ENCODE data around the gene LDB2.

LDB2 gene

DNA sequence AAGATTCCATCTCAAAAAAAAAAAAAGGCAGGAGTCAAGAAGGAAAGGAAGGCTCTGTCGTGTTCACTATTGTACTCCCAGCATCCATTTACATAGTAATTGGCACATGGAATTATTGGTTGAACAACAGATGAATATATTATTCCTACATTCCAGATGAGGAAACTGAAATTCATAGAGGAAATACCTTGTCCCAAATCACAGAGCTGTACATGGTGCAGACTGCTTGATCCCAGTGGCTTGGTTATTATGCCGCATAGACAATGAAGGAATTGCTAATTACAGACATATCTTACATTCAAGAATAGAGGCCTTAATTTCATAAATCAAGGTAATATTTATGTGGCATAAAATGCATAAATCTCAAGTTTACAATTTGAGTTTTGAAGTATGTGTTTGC, 63.6 kb downstream of the LDB2 start:
- TF ChIP-seq, protein P1, sequence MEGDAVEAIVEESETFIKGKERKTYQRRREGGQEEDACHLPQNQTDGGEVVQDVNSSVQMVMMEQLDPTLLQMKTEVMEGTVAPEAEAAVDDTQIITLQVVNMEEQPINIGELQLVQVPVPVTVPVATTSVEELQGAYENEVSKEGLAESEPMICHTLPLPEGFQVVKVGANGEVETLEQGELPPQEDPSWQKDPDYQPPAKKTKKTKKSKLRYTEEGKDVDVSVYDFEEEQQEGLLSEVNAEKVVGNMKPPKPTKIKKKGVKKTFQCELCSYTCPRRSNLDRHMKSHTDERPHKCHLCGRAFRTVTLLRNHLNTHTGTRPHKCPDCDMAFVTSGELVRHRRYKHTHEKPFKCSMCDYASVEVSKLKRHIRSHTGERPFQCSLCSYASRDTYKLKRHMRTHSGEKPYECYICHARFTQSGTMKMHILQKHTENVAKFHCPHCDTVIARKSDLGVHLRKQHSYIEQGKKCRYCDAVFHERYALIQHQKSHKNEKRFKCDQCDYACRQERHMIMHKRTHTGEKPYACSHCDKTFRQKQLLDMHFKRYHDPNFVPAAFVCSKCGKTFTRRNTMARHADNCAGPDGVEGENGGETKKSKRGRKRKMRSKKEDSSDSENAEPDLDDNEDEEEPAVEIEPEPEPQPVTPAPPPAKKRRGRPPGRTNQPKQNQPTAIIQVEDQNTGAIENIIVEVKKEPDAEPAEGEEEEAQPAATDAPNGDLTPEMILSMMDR (conservative IDR thresholded peaks at IDR 0.05; ENCODE audit: low read depth, low read length): no peak
- no peak overlapping the region for H3K4me3 ChIP-seq (ENCODE audit: low read length)
- DNase-seq (ENCODE audit: low read depth): no peak

DNA sequence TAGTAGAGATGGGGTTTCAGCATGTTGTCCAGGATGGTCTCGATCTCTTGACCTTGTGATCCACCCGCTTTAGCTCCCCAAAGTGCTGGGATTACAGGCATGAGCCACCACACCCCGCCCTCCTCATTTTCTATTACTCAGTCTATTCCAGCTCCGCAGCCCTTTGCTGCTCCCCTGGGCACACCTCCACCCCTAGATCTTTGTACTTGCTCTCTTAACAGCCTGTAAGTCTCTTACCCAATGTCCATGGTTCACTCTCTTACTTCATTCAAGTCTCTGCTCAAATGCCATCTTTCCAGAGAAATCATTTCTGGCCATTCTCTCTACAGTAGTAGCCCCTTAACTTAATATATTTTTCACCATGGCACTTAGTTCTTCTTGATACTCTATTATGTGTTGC, 64.7 kb downstream of the LDB2 start:
- no peak overlapping the region for H3K4me3 ChIP-seq (ENCODE audit: low read length)
- TF ChIP-seq, protein P1 (conservative IDR thresholded peaks at IDR 0.05; ENCODE audit: low read depth, low read length): no peak
- DNase-seq (ENCODE audit: low read depth): no peak

DNA sequence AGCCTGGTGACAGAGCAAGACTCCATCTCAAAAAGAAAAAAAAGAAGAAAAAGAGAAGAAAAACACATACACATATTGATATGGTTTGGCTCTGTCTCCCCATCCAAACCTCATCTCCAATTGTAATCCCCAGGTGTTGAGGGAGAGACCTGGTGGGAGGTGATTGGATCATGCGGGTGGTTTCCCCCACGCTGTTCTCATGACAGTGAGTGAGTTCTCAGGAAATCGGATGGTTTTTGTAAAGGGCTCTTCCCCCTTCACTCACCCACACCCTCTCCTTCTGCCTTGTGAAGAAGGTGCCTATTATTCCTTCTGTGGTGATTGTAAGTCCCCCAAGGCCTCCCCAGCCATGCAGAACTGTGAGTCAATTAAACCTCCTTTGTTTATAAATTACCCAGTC, 68.4 kb downstream of the LDB2 start:
- H3K4me3 ChIP-seq (ENCODE audit: low read length): no peak overlapping the region
- DNase-seq (ENCODE audit: low read depth): no peak
- TF ChIP-seq, protein P1 (conservative IDR thresholded peaks at IDR 0.05; ENCODE audit: low read depth, low read length): no peak

DNA sequence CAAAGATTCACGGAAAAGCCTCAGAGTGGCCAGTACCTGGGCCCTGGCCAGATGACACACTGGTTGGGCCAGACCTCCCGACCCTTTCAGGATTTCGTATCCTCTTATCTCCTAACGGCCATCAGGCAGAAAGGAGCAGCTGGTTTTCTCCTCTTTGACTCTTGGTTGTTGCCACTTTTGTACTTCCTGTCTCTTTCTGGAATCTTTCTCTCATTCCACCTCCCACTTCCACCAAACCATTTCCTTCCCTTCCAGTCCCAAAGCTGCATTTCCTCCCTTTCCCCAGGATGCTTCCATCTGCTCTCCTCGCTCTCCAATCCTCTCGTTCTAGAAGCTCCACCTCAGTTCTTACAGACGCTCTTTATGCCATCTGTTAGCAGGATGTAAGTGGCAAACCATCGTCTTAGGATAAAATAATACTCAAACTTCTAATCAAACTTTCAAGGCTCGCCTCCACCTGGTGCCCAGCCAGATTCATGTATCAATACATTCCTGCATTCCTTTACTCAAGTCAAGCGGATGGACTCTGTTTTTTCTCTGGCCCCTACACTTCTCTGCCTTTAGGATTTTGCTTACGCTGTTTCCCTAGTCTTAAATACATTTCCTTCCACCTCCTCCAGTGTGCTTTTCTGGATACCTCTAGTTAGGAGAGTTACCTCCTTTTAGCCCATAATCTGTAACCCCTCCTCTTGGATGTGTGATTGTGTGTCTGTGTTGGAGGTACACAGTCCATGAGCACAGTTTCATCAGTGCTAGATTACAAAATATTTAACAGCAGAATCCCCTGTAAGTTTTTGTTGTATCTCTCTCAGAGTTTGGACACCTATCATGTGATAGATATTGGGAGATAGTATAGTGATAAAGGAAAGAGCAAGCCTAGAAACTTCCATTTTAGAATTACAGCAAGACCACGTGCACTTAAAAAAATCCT, 70.4 kb downstream of the LDB2 start:
- no peak overlapping the region for H3K4me3 ChIP-seq (ENCODE audit: low read length)
- DNase-seq (ENCODE audit: low read depth): no peak
- TF ChIP-seq, protein P1 (conservative IDR thresholded peaks at IDR 0.05; ENCODE audit: low read depth, low read length): no peak

DNA sequence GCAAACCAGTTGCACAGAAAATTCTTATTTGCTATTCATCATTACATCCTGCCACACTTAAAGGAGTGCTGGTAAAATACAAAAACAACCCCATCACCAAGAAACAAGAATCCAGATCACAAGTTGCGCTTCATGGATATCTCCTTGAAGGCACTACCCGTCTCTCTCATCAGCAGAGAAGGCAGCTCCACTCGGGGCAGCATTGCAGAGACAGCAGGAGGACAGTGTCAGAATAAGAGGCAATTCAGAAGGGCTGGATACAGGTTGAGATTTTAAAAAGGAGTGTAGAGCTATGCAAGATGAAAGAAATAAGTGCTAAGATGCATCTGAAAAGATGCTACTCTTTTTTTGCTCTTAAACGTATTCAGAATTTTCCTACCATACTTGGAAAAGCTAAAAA, 71.4 kb downstream of the LDB2 start:
- TF ChIP-seq, protein P1 (conservative IDR thresholded peaks at IDR 0.05; ENCODE audit: low read depth, low read length): no peak
- H3K4me3 ChIP-seq (ENCODE audit: low read length): no peak overlapping the region
- DNase-seq (ENCODE audit: low read depth): no peak

DNA sequence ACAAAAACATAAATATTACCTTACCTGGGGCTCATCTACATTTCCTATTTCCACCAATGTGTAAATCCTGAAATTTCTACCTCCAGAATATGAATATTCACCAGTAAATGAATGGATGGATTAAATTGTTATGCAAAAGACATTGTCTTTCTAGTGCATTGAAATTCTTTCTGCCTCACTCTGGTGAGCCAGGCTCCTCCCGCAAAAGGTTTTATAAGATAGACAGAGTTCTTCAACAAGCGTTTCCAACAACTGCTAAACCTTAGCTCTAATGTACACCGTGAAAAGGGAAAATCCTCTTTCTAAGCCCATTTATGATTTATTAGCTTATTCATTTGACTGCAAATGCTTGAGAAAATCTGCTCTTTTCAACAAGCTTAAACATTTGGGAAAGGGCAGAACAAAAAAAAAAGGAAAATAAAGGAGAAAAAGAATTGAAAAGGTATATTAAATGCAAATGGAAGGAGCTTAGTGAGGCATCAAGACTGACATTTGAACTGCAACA, 72.0 kb downstream of the LDB2 start:
- H3K4me3 ChIP-seq (ENCODE audit: low read length): no peak overlapping the region
- no peak for DNase-seq (ENCODE audit: low read depth)
- TF ChIP-seq, protein P1 (conservative IDR thresholded peaks at IDR 0.05; ENCODE audit: low read depth, low read length): no peak
